ENCODE measurements around the gene OR1J2.

The OR1J2 gene

DNA sequence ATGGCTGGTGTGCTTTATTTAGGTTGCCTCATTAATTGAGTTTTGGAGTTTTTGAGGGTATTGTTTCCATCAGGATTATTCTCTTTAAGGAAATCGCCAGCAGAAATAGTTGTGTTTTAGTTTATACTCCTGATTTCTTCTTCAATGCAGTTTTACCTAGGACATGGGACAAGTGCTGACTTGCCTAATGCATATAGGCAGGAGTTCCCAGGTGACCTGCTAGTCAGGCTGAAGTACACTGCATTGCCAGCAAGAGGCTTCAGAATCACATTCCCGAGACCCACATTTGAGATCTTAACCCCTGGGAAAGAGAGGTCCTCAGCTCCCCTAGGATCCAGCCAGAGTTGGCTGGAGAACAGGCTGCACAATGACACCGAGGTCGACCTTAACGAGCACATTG, 40.8 kb downstream of the OR1J2 start:
- DNase-seq (ENCODE audit: low read depth) = no peak

DNA sequence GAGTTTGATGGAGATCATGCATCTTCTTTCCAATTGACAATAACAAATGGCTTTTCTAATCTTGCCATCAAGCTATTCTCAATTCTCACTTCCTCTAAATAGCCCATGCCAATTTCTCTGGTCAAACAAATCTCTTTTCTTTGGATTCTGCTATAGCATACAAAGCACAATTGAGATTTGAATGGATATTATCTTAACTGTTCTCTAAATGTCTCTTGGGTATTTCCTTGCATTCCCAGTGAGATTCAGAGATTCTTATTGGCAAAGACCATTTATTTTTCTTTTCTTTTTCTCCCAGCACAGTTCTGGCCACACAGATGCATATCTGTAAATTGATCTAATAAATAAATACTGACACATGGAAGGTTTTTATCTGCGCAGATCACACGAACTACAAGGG, 42.2 kb downstream of the OR1J2 start, which contains the start of gene OR1N2:
Gene OR1N2, plus strand, starts transcription at position 301 of the 400 bp plus-strand sequence. CDS start 100 bp downstream, outside the sequence.
- DNase-seq (ENCODE audit: low read depth) = no peak

Measured in stimulated activated CD8-positive, alpha-beta memory T cell treated with anti-CD3 and anti-CD28 coated beads, Interleukin-7, amount 100 ng/mL, for 24 hours (primary cell).